ENCODE measurements around the gene HIVEP3. TPM values are rescaled to one million over a fixed set of nuclear protein-coding genes. Genes with fewer than 3 reads are reported as not detected.

Gene HIVEP3
- total RNA-seq, 1 experiment from 2014 or later, result 1.4 TPM

GRCh38 chr1:41466146-41466545 is 452.6 kb downstream of the HIVEP3 start:
- Mint-ChIP-seq H3K36me3 (ENCODE audit: insufficient read depth in 1 of 3, low read depth in 3 of 3) (no peaks in the 10 kb centered on the region), H3K4me3 (no peak overlapping the region), H3K27me3 (ENCODE audit: low read depth) (peaks cover 1% of the 10 kb centered on the region; the same call in 1 of the 2 replicates), H3K4me1 (no peaks in the 10 kb centered on the region), H3K9me3 (no peaks in the 10 kb centered on the region), H3K27ac (no peak overlapping the region)
- Histone ChIP-seq H4K20me1 (ENCODE audit: control insufficient read depth, insufficient read depth, insufficient read length) (no peaks in the 10 kb centered on the region), H3K27me3 (ENCODE audit: insufficient read depth, low read length) (no peaks in the 10 kb centered on the region), H3K4me2 (ENCODE audit: insufficient read depth, insufficient read length, low read length) (no peak overlapping the region), H3K23me2 (ENCODE audit: insufficient read length, low read depth, low read length, poor library complexity, severe bottlenecking) (no peaks in the 10 kb centered on the region), H2AK5ac (ENCODE audit: insufficient read length, low read length) (no peak overlapping the region), H3K9me3 (ENCODE audit: control insufficient read depth, low read depth, low read length) (no peaks in the 10 kb centered on the region), H2BK15ac (ENCODE audit: low read depth, low read length) (no peak overlapping the region), H3K18ac (ENCODE audit: insufficient read length, low read depth, low read length) (no peak overlapping the region), H2BK120ac (ENCODE audit: low read depth, low read length, poor library complexity, severe bottlenecking) (no peak overlapping the region), H3K9ac (ENCODE audit: extremely low read depth, insufficient read length, low read length) (no peak overlapping the region), H2AFZ (ENCODE audit: low read length) (no peak overlapping the region), H2BK5ac (ENCODE audit: insufficient read length, low read length) (no peak overlapping the region), H3K56ac (ENCODE audit: insufficient read length, low read depth, low read length) (no peak overlapping the region), H3K23ac (ENCODE audit: insufficient read length, low read depth, low read length) (no peak overlapping the region), H2BK20ac (ENCODE audit: low read depth, low read length, poor library complexity, severe bottlenecking) (no peak overlapping the region), H2BK12ac (ENCODE audit: insufficient read length, low read depth, low read length) (no peak overlapping the region), H3K4me1 (ENCODE audit: insufficient read depth, low read length) (no peaks in the 10 kb centered on the region), H3K79me1 (ENCODE audit: insufficient read depth, low read depth, low read length, poor library complexity, severe bottlenecking) (no peaks in the 10 kb centered on the region), H4K5ac (ENCODE audit: insufficient read length, low read depth, low read length) (no peak overlapping the region), H3K27ac (ENCODE audit: insufficient read length, low read depth, low read length) (no peak overlapping the region), H4K91ac (ENCODE audit: insufficient read length, low read depth, low read length) (no peak overlapping the region), H3K14ac (ENCODE audit: insufficient read depth, low read length) (no peak overlapping the region), H4K8ac (replicated peaks; ENCODE audit: insufficient read length, low read depth, low read length) (no peak overlapping the region), H3T11ph (ENCODE audit: low read length) (no peak overlapping the region), H3K4ac (ENCODE audit: low read depth, low read length) (no peak overlapping the region), H3K79me2 (ENCODE audit: insufficient read depth, low read length) (no peaks in the 10 kb centered on the region)
- no peak for DNase-seq
- no peak for TF ChIP-seq CTCF (conservative IDR thresholded peaks at IDR 0.05)
- no CpG with 5 or more reads among the region's 5 CpGs for WGBS (ENCODE audit: extremely low coverage, insufficient read length, low lambda C conversion rate)

Data from H9 (cell line).